ENCODE data around the gene MTNR1A. TPM values are rescaled to one million over a fixed set of nuclear protein-coding genes. Genes with fewer than 3 reads are reported as not detected.

Gene MTNR1A
- total RNA-seq, result not detected

DNA sequence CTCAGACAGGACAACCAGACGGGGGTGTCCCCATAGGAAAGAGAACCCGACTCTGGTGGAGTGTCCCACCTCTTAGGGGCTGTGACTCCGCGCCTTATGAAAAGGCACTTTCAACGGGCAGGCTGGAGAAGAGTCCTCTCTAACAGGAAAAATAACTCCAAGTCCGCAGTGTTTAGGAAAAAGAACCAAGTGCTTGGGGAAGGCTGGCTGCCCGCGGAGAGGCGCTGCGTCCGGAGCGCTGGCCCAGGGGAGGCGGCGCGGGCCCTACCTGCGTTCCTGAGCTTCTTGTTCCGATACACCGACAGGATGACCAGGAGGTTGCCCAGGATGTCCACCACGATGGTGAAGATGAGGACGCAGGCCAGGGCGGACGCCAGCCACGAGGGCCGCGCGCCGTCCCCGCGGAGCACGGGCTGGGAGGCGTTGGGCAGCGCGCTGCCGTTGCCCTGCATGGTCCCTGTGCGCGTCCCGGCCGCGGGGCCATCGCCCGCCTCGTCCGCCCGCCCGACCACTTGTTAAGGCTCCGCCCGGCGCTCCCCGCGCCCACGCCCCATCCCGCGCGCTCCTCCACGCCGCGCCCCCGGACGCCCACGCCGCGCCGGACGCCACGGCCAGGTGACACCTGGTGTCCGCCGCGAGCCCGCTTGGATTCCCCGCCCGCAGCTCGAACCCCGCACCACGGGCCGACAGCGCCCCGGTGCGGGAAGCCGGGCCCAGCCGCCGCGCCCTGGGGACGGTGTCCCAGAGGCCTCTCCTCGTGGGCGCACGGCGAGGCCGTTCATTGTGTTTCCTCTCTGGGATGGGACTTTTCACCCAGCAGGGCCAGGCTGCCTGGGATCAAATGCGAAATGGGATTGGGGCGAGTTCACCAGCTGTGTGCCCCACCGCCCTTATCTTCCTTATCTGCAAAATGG lies at the start of gene MTNR1A:
TSS of gene MTNR1A (minus strand) at position 654 of the 914 bp plus-strand sequence. CDS start at position 452, 202 bp downstream.
- no peak within 1 kb of the TSS for H3K27ac Mint-ChIP-seq
- ChIA-PET POLR2A (no interaction called here), CTCF (no interaction called here)
- H3K4me1 Mint-ChIP-seq, result no peaks in the 10 kb centered on the region
- peaks cover 17% of the 10 kb centered on the region for H3K27me3 Mint-ChIP-seq
- H3K9me3 Mint-ChIP-seq, result no peaks in the 10 kb centered on the region
- peaks cover 2% of the 10 kb centered on the region for H3K36me3 Mint-ChIP-seq (ENCODE audit: low read depth)
- no peak within 1 kb of the TSS for H3K4me3 Mint-ChIP-seq
- no peak for DNase-seq

- Mint-ChIP-seq H3K4me1 (no peaks in the 10 kb centered on the region), H3K36me3 (ENCODE audit: low read depth) (no peaks in the 10 kb centered on the region), H3K27ac (no peak overlapping the region), H3K9me3 (no peaks in the 10 kb centered on the region), H3K4me3 (no peak overlapping the region), H3K27me3 (no peaks in the 10 kb centered on the region)
- DNase-seq, result no peak
- ChIA-PET POLR2A (no interaction called here), CTCF (no interaction called here)
Measured at GRCh38 chr4:186604124-186604807, 48.9 kb upstream of the MTNR1A start.

- no peak for DNase-seq
- no peak overlapping the region for H3K27ac Mint-ChIP-seq
- H3K27me3 Mint-ChIP-seq, result no peaks in the 10 kb centered on the region
- no peaks in the 10 kb centered on the region for H3K4me1 Mint-ChIP-seq
- no peak overlapping the region for H3K4me3 Mint-ChIP-seq
- H3K36me3 Mint-ChIP-seq (ENCODE audit: low read depth), result no peaks in the 10 kb centered on the region
- POLR2A ChIA-PET, result no interaction called here
- no peaks in the 10 kb centered on the region for H3K9me3 Mint-ChIP-seq
- CTCF ChIA-PET, result no interaction called here
Measured at GRCh38 chr4:186602978-186603377, 47.6 kb upstream of the MTNR1A start.

- H3K27ac Mint-ChIP-seq, result no peak overlapping the region
- ChIA-PET POLR2A (no interaction called here), CTCF (no interaction called here)
- no peaks in the 10 kb centered on the region for H3K4me1 Mint-ChIP-seq
- no peak overlapping the region for H3K4me3 Mint-ChIP-seq
- DNase-seq, result no peak
- H3K27me3 Mint-ChIP-seq, result no peaks in the 10 kb centered on the region
- no peaks in the 10 kb centered on the region for H3K9me3 Mint-ChIP-seq
- no peaks in the 10 kb centered on the region for H3K36me3 Mint-ChIP-seq (ENCODE audit: low read depth)
Measured at GRCh38 chr4:186599483-186599882, 44.1 kb upstream of the MTNR1A start.

GRCh38 chr4:186598686-186599085 lies 43.3 kb upstream of the MTNR1A start:
- Mint-ChIP-seq H3K4me3 (no peak overlapping the region), H3K9me3 (no peaks in the 10 kb centered on the region), H3K36me3 (ENCODE audit: low read depth) (no peaks in the 10 kb centered on the region), H3K27me3 (no peaks in the 10 kb centered on the region), H3K27ac (no peak overlapping the region), H3K4me1 (no peaks in the 10 kb centered on the region)
- CTCF ChIA-PET, result no interaction called here
- no peak for DNase-seq
- POLR2A ChIA-PET, result no interaction called here

DNA sequence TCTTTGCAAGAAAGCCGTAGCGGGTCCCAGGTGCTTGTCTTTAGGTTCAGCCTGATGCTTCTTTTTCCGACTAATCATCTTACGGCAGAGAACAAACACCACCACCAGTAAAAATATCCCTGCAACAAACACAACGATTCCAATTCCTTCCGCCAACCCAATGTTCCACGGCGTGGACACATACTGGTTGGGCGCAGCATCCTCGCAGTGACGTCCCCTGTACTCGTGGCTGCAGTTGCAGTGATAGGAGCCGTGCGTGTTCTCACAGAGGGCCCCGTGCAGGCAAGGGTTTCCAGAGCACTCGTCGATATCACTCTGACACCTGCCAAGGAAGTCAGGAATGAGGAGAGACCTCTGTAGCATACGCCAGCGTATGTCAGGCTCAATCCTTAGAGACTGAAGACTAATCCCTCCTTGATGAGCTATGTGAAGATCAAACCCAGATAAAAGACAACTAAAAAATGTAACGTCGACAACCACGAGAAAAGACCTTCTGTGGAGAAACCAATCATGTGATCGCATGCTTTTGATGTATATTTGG lies 41.6 kb upstream of the MTNR1A start:
- Mint-ChIP-seq H3K27ac (no peak overlapping the region), H3K27me3 (no peaks in the 10 kb centered on the region), H3K4me3 (no peak overlapping the region), H3K36me3 (ENCODE audit: low read depth) (no peaks in the 10 kb centered on the region), H3K4me1 (no peaks in the 10 kb centered on the region), H3K9me3 (no peaks in the 10 kb centered on the region)
- ChIA-PET CTCF (no interaction called here), POLR2A (no interaction called here)
- no peak for DNase-seq

DNA sequence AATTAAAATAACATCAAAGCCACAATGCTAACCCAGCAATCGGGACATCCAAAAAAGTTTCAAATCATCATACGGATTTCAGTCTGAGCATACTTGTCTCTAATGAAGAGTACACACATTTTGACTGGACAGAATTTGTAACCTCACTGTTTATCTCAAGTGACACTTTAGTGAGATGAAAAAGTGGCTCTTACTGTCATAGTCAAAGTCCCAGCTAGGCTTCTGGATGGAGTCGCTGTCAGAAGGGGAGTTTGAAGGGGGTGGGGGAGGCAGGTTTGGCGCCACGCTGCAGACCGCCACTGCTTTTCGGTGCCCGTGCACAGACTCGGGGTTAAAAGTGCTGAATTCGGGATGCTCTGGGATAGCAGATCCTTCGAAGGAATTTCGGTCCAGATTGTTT lies 41.0 kb upstream of the MTNR1A start:
- CTCF ChIA-PET, result no interaction called here
- Mint-ChIP-seq H3K9me3 (no peaks in the 10 kb centered on the region), H3K27me3 (no peaks in the 10 kb centered on the region), H3K4me1 (no peaks in the 10 kb centered on the region), H3K4me3 (no peak overlapping the region), H3K27ac (no peak overlapping the region), H3K36me3 (ENCODE audit: low read depth) (no peaks in the 10 kb centered on the region)
- POLR2A ChIA-PET, result no interaction called here
- DNase-seq, result no peak

- H3K36me3 Mint-ChIP-seq (ENCODE audit: low read depth), result no peaks in the 10 kb centered on the region
- H3K27ac Mint-ChIP-seq, result no peak overlapping the region
- no peaks in the 10 kb centered on the region for H3K27me3 Mint-ChIP-seq
- H3K4me1 Mint-ChIP-seq, result no peaks in the 10 kb centered on the region
- DNase-seq, result no peak
- no peak overlapping the region for H3K4me3 Mint-ChIP-seq
- ChIA-PET POLR2A (no interaction called here), CTCF (interaction anchor here (0.6 to 1.0 kb wide), 2 partner anchors 232 to 289 kb away, joined by 3 to 4 read pairs; no protein-coding TSS in a partner anchor)
- no peaks in the 10 kb centered on the region for H3K9me3 Mint-ChIP-seq
Measured at GRCh38 chr4:186593587-186593973, 38.2 kb upstream of the MTNR1A start.

- POLR2A ChIA-PET, result no interaction called here
- no peaks in the 10 kb centered on the region for H3K9me3 Mint-ChIP-seq
- no peak overlapping the region for H3K27ac Mint-ChIP-seq
- CTCF ChIA-PET, result interaction anchor here (0.6 to 1.0 kb wide), 2 partner anchors 231 to 288 kb away, joined by 3 to 4 read pairs; no protein-coding TSS in a partner anchor
- no peaks in the 10 kb centered on the region for H3K36me3 Mint-ChIP-seq (ENCODE audit: low read depth)
- no peaks in the 10 kb centered on the region for H3K4me1 Mint-ChIP-seq
- H3K27me3 Mint-ChIP-seq, result no peaks in the 10 kb centered on the region
- no peak overlapping the region for H3K4me3 Mint-ChIP-seq
- DNase-seq, result no peak
Measured at GRCh38 chr4:186592966-186593586, 37.7 kb upstream of the MTNR1A start.

DNA sequence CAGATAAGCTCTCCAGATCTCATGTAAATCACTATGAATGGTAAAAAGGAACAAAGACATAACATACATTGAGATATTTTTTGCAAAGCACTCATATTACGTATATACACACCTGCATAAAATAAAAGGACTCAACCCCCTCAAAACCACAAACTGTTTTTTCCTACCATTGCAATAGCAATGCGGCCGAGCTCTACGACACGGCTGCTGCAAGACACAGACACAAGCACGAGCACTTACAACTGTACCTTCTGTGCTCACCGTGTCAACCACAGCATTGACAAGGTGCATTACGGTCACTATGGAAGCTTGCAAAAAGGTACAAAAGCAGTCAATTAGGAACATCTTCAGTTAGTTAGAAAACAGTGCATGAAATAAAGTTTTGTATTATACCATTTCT lies 37.1 kb upstream of the MTNR1A start:
- POLR2A ChIA-PET, result no interaction called here
- Mint-ChIP-seq H3K4me3 (no peak overlapping the region), H3K9me3 (no peaks in the 10 kb centered on the region), H3K27me3 (no peaks in the 10 kb centered on the region), H3K27ac (no peak overlapping the region), H3K36me3 (ENCODE audit: low read depth) (no peaks in the 10 kb centered on the region), H3K4me1 (no peaks in the 10 kb centered on the region)
- CTCF ChIA-PET, result no interaction called here
- no peak for DNase-seq

GRCh38 chr4:186591651-186592050 lies 36.3 kb upstream of the MTNR1A start:
- H3K36me3 Mint-ChIP-seq (ENCODE audit: low read depth), result no peaks in the 10 kb centered on the region

DNA sequence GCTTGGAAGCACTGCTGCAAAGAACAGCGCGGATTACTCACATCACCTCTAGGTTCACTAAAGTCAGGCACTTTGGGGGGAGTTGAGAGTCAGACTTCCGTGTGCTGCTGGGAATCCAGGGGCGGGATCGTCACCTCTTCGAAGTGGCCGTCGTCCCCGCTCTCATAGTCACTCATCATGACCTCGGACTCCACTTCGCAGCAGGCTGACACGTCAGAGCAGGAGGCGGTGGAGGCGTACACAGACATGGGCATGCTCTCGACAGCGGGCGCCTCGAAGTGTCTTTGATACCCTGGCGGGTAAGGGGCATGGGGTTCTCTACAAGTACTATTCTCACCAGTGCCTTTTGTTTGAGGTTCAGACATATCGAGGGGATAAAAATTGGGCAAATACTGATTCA lies 33.1 kb upstream of the MTNR1A start:
- ChIA-PET CTCF (no interaction called here), POLR2A (no interaction called here)
- Mint-ChIP-seq H3K27ac (no peak overlapping the region), H3K4me3 (no peak overlapping the region), H3K27me3 (no peaks in the 10 kb centered on the region), H3K4me1 (no peaks in the 10 kb centered on the region), H3K9me3 (no peaks in the 10 kb centered on the region), H3K36me3 (ENCODE audit: low read depth) (no peaks in the 10 kb centered on the region)
- no peak for DNase-seq

More at GRCh38 chr4:186591651-186592050, 36.3 kb upstream of the MTNR1A start:
- Mint-ChIP-seq H3K4me1 (no peaks in the 10 kb centered on the region), H3K27me3 (no peaks in the 10 kb centered on the region), H3K4me3 (no peak overlapping the region), H3K27ac (no peak overlapping the region), H3K9me3 (no peaks in the 10 kb centered on the region)
- no peak for DNase-seq
- ChIA-PET POLR2A (no interaction called here), CTCF (no interaction called here)

- POLR2A ChIA-PET, result no interaction called here
- Mint-ChIP-seq H3K4me1 (no peaks in the 10 kb centered on the region), H3K27me3 (no peaks in the 10 kb centered on the region), H3K9me3 (no peaks in the 10 kb centered on the region), H3K4me3 (no peak overlapping the region), H3K36me3 (ENCODE audit: low read depth) (no peaks in the 10 kb centered on the region), H3K27ac (no peak overlapping the region)
- CTCF ChIA-PET, result no interaction called here
- peak; percentile 60 for DNase-seq
Measured at GRCh38 chr4:186587416-186588018, 32.1 kb upstream of the MTNR1A start.

Measured in activated CD4-positive, alpha-beta T cell treated with anti-CD3 and anti-CD28 coated beads, Interleukin-2, amount 10 ng/mL, durations not matched to agents 7 days and 5 days (primary cell).